Subcutaneous abdominal adipose tissue (tissue), 5 donors: ENCODE results near the gene TPPP2.

ENCODE experiments used
- H3K27ac ChIP-seq: one replicate; pipeline ENCODE4 v1.7.0; 2013; ENCODE audit warnings: low read depth, mild to moderate bottlenecking, inconsistent platforms, low read length, moderate library complexity
- H3K27me3 ChIP-seq, 5 donors: one replicate each; pipeline ENCODE4 v1.7.0; 2013; ENCODE audit warnings: low read length in 5 of 5, inconsistent platforms in 1 of 5; ENCODE audit not compliant: control insufficient read depth in 5 of 5, insufficient read depth in 4 of 5
- H3K36me3 ChIP-seq, 5 donors: one replicate each; pipeline ENCODE4 v1.7.0; 2013; ENCODE audit warnings: low read length in 5 of 5; ENCODE audit not compliant: control insufficient read depth in 5 of 5, insufficient read depth in 5 of 5
- H3K4me1 ChIP-seq, 5 donors: one replicate each; pipeline ENCODE4 v1.7.0; 2013; ENCODE audit warnings: low read length in 5 of 5, mild to moderate bottlenecking in 3 of 5, moderate library complexity in 1 of 5; ENCODE audit not compliant: control insufficient read depth in 5 of 5, insufficient read depth in 5 of 5
- H3K4me3 ChIP-seq, 5 donors: one replicate each; pipeline ENCODE4 v1.7.0; 2013; ENCODE audit warnings: low read length in 5 of 5, low read depth in 1 of 5
- H3K9ac ChIP-seq, 5 donors: one replicate each; pipeline ENCODE4 v1.7.0; 2013; ENCODE audit warnings: low read length in 5 of 5, mild to moderate bottlenecking in 4 of 5, moderate library complexity in 3 of 5
- H3K9me3 ChIP-seq, 5 donors: one replicate each; pipeline ENCODE4 v1.7.0; 2013; ENCODE audit warnings: low read length in 5 of 5; ENCODE audit not compliant: control insufficient read depth in 5 of 5
- donor health status: healthy.
- donor health status: healthy.
- donor health status: healthy.
- donor health status: healthy.
- donor health status: healthy.

The TPPP2 gene

DNA sequence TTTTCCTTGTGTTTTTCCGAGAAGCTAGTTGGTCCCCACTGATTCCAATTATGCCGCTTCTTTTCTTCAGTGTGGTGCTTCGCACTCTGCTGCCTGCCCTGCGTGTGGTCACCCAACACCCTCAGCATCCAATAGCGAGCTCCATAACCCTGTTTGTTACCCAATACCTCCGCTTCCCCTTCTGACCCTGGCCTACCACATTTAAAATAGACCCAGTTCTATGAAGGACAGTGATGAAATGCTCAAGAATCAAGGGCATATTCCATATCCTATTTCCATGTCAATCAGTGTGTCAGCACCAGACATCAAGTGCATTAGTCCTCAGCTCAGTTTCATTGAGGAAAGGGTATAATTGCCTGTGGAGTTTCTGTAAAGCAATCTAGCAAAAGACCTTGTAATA, 14.7 kb upstream of the TPPP2 start:
- Histone ChIP-seq H3K9me3 (no peaks in the 10 kb centered on the region), H3K36me3 (peaks cover 5 to 39% (median 35%) of the 10 kb centered on the region in 5 donors), H3K9ac (peak overlapping the region in 1 of 5 donors; percentile 31), H3K27me3 (no peaks in the 10 kb centered on the region), H3K4me3 (no peak overlapping the region), H3K4me1 (peaks cover 3 to 7% (median 4%) of the 10 kb centered on the region in 5 donors), H3K27ac (no peak overlapping the region)

DNA sequence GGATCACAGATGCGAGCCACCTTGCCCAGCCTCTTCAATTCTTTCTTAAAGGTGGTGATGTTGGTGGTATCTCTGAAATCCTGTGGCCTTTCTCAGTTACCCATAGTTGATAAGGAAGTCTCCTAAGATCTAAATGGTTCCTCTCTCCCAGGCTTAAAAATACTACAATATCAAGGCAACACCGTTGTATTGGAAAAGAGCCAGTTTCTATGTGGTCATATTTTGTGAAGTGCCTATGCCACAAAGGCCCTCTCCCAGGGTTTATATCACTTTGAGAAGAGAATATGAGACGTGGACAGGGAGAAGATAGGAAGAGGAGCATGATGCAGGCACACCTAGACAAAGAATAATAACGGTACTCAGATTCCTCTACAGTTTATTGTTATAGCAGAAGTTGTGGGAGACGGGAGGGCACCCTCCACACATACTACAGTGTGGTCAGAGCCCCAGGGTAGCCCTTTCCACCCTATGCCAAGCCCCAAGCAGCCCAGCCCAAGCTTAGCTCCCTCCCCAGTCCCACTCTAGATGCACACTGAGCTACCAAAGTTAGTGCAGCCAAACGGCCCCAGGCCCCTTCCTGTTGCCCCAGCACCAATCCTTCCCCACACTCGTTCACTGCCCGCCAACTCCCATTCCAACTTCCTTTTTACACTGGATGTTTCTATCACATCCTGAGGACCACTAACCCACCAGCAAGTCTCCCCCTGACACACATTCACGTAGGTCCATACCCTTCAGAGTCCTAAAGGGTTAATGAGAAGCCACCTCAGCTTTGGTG, 13.4 kb upstream of the TPPP2 start:
- H3K9me3 ChIP-seq = no peaks in the 10 kb centered on the region
- H3K27me3 ChIP-seq = no peaks in the 10 kb centered on the region
- H3K9ac ChIP-seq = no peak overlapping the region
- H3K36me3 ChIP-seq = peaks cover 5 to 52% (median 48%) of the 10 kb centered on the region in 5 donors
- H3K4me1 ChIP-seq = peaks cover 3 to 7% (median 4%) of the 10 kb centered on the region in 5 donors
- no peak overlapping the region for H3K27ac ChIP-seq
- no peak overlapping the region for H3K4me3 ChIP-seq

DNA sequence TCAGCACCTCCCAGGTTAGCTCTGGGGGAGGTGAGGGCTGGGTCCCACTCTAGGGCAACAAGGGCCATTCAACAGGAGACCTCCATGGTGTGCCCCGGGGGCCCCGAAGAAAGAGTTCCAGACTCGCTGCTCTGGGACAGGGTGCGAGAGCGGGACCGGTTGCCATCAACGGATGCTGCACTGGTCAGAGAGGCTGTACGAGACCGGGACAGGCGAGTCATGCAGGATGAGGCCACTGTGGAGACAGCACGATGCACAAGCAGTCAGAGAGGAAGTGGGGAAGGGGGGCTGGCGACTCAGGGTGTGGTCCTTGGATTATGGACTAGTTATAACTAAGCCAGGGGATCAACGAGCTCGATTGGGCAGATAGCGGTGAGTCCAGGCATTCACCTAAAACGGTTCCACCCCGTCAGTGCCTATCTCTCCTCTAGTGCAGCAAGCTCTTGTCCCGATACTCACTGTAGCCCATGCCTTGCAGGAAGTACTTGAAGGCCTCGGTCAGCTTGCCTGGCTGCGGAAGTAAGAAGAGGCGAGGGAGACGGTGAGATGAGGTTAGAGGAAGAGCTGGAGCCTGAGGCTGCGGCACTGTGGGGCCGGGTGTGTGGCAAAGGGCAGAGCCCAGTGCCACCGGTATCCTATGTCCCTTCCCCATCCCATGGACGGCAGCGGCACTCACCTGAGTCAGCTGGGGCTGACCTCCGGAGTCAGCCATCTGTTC, 12.3 kb upstream of the TPPP2 start:
- H3K4me1 ChIP-seq = peaks cover 3 to 11% (median 9%) of the 10 kb centered on the region in 5 donors
- no peak overlapping the region for H3K4me3 ChIP-seq
- H3K27me3 ChIP-seq = no peaks in the 10 kb centered on the region
- peaks cover 5 to 60% (median 53%) of the 10 kb centered on the region in 5 donors for H3K36me3 ChIP-seq
- no peak overlapping the region for H3K27ac ChIP-seq
- H3K9me3 ChIP-seq = no peaks in the 10 kb centered on the region
- H3K9ac ChIP-seq = no peak overlapping the region

DNA sequence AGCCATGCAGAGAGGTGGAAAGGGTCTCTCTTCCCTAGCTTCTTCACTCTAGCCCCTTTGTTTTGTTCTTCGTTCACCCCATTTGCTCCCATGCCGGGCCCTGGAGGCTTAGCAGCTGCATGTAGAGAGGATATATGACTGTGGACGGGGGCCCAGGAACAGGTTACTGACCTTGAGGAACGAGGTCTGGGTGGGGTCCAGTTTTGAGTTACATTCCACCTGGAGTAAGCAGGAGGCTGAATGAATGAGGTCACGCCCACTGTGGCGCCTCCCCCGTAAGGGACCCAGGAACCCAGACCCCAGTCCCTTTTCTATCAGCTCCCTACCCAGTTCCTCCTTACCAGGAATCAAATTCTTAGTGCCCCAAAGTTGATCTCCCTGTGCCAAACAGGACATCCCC, 11.7 kb upstream of the TPPP2 start:
- H3K9me3 ChIP-seq = no peaks in the 10 kb centered on the region
- no peaks in the 10 kb centered on the region for H3K27me3 ChIP-seq
- H3K27ac ChIP-seq = no peak overlapping the region
- H3K4me1 ChIP-seq = peaks cover 3 to 17% (median 15%) of the 10 kb centered on the region in 5 donors
- no peak overlapping the region for H3K4me3 ChIP-seq
- no peak overlapping the region for H3K9ac ChIP-seq
- peaks cover 5 to 60% (median 53%) of the 10 kb centered on the region in 5 donors for H3K36me3 ChIP-seq

DNA sequence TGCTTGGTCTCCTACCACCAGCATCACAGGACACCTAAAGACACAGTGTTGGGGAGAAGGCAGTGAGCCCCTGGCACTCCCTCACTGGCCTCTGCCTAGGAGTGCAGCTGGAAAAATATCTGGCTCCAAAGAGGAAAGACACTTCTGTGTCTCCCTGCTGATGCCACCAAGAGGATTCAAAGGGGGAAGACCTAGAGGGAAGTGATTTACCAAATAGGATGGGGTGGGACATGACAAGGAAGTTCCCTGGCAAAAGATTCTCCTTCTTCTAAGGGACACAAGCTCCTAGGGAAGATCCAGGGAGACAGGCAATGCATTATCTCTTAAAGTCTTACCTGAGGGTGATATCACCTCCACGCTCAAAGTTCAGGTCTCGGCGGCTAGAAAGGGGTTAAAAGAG, 11.2 kb upstream of the TPPP2 start:
- Histone ChIP-seq H3K27me3 (no peaks in the 10 kb centered on the region), H3K27ac (no peak overlapping the region), H3K9ac (no peak overlapping the region), H3K4me1 (peaks cover 3 to 22% (median 20%) of the 10 kb centered on the region in 5 donors), H3K36me3 (peaks cover 5 to 60% (median 53%) of the 10 kb centered on the region in 5 donors), H3K9me3 (no peaks in the 10 kb centered on the region), H3K4me3 (no peak overlapping the region)

DNA sequence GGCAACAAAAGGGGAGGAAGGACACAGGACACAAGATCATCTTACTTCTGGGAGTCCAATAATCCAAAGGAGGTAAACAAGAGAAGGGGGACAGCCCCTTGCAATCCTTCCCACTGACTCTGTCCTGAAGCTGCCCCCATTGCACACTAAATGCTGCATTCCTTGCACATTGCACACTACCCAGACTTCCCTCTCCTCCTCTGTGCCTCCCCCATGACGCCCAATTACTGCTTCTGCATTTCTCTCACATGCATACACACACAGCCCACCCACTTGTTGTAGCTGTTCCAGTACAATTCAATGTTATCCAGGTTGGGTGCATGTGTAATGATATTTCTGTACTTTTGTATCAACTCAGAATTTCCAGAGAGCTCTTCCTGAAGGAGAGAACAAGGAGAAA, 10.7 kb upstream of the TPPP2 start:
- Histone ChIP-seq H3K27me3 (no peaks in the 10 kb centered on the region), H3K9ac (no peak overlapping the region), H3K27ac (no peak overlapping the region), H3K4me1 (peaks cover 6 to 28% (median 26%) of the 10 kb centered on the region in 5 donors), H3K4me3 (no peak overlapping the region), H3K9me3 (no peaks in the 10 kb centered on the region), H3K36me3 (peaks cover 5 to 60% (median 53%) of the 10 kb centered on the region in 5 donors)

DNA sequence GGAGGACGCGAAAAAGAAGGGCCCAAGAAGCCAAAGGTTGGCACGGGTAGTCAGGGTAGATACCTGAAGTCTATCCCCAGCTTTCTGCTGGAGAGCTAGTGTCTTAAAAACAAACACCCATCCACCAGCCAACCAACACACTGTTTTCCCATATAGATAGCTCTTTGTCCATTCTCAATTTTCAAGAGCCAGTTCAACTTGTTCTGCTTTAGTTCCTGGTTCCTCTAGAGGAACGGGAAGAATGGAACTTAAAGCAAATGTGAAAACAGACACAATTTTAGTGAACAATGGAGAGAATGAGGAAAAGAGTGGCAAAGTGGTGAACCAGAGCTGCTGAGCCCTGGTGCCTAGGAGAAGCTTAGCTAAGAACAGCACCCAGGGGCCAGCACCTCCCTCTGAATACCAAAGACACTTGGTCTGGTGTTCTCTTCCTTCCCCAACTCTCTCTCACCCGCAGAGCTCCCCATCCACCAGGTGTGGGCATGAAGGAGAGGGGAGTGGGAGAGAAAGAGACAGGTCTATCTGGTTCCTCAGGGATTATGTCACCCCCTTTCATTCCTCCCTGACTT, 9.0 kb upstream of the TPPP2 start:
- H3K4me1 ChIP-seq = peaks cover 3 to 34% (median 31%) of the 10 kb centered on the region in 5 donors
- H3K36me3 ChIP-seq = peaks cover 5 to 60% (median 53%) of the 10 kb centered on the region in 5 donors
- no peaks in the 10 kb centered on the region for H3K27me3 ChIP-seq
- H3K9me3 ChIP-seq = no peaks in the 10 kb centered on the region
- H3K27ac ChIP-seq = no peak overlapping the region
- H3K4me3 ChIP-seq = no peak overlapping the region
- H3K9ac ChIP-seq = no peak overlapping the region

DNA sequence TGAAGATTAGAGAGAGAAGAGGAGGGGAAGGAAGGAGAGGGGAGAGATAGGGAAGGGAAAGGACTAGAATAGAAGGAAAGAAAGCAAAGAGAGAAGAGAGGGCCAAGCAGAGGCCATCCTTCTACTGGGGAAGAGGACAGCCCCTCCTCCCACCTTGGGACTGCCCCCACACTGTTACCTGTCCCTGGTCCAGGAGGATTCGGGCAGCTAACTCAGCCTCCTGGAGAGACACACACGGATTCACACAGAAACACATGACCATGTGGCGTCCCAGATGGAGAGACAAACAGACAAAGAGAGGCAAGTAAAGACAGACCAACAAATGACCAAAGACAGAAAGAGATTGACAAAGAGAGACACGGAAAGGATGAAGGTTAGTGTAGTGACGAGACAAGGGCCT, 7.3 kb upstream of the TPPP2 start:
- no peak overlapping the region for H3K27ac ChIP-seq
- H3K27me3 ChIP-seq = no peaks in the 10 kb centered on the region
- peaks cover 3 to 45% (median 40%) of the 10 kb centered on the region in 5 donors for H3K36me3 ChIP-seq
- H3K4me1 ChIP-seq = peaks cover 3 to 42% (median 33%) of the 10 kb centered on the region in 5 donors
- peak overlapping the region in 2 of 5 donors; percentile 41 to 84 for H3K9ac ChIP-seq
- peak overlapping the region in 4 of 5 donors; percentile 75 to 87 (median 82) for H3K4me3 ChIP-seq
- H3K9me3 ChIP-seq = no peaks in the 10 kb centered on the region

DNA sequence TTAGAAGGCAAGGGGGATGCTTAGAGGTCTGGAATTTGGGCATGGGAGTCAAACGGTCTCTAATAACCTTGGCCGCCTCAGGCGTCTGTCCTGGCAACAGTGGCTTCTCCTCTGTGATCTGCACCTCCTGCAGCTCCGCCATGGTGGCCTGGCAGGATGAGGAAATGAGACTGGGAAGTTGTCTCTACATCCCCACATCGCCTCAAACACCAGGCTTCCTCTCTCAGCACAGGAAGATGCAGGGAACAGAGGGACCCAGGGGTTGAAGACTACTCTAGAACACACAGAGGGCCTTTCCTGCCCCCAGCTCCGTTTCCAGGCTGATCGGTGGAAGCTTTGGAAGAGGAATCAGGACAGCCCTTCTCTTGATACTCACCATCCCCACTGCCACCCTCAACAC, 6.8 kb upstream of the TPPP2 start:
- H3K9ac ChIP-seq = peak overlapping the region in 2 of 5 donors; percentile 77 to 84
- H3K9me3 ChIP-seq = no peaks in the 10 kb centered on the region
- H3K36me3 ChIP-seq = peaks cover 3 to 40% (median 35%) of the 10 kb centered on the region in 5 donors
- peak overlapping the region in 4 of 5 donors; percentile 75 to 87 (median 82) for H3K4me3 ChIP-seq
- H3K4me1 ChIP-seq = peaks cover 3 to 42% (median 33%) of the 10 kb centered on the region in 5 donors
- H3K27ac ChIP-seq = peak overlapping the region; percentile 65
- no peaks in the 10 kb centered on the region for H3K27me3 ChIP-seq
